B cell (primary cell): Measurements from ENCODE around the gene NCBP2L.

ENCODE experiments used
- EZH2 ChIP-seq: IDR thresholded peaks from 2 replicates; pipeline ENCODE4 v1.6.1; 2012; ENCODE audit warnings: borderline replicate concordance, low read depth, mild to moderate bottlenecking, moderate library complexity, low read length; ENCODE audit not compliant: insufficient read depth, poor library complexity, severe bottlenecking
- TF ChIP-seq, protein P1 (sequence below): fragments of 200-600 bp; IDR thresholded peaks from one replicate; pipeline ENCODE4 v1.8.0; 2022; ENCODE audit warnings: antibody characterized with exemption, mild to moderate bottlenecking

DNA sequence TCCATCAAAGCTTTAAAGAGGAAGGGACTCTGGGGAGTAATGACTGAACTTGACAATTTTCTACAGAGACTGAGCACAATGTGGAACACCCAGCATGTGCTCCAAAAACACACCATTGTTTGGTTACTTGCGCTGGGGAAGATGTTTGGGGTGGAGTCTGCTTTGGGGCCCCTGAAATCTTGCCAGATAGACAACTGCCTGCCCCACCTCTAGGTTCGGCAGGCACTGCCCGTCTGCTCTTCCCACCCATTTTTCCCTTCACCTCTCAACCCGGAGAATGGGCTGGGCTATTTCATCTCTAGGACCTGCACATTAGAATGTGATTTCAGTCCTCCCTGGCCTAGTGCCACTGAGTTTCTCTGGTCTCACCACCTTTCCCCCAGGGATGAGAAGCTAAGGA is 43.8 kb upstream of the NCBP2L start:
- TF ChIP-seq, protein P1, sequence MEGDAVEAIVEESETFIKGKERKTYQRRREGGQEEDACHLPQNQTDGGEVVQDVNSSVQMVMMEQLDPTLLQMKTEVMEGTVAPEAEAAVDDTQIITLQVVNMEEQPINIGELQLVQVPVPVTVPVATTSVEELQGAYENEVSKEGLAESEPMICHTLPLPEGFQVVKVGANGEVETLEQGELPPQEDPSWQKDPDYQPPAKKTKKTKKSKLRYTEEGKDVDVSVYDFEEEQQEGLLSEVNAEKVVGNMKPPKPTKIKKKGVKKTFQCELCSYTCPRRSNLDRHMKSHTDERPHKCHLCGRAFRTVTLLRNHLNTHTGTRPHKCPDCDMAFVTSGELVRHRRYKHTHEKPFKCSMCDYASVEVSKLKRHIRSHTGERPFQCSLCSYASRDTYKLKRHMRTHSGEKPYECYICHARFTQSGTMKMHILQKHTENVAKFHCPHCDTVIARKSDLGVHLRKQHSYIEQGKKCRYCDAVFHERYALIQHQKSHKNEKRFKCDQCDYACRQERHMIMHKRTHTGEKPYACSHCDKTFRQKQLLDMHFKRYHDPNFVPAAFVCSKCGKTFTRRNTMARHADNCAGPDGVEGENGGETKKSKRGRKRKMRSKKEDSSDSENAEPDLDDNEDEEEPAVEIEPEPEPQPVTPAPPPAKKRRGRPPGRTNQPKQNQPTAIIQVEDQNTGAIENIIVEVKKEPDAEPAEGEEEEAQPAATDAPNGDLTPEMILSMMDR: no peak
- TF ChIP-seq EZH2: no peak
